ENCODE measurements around the gene GALNT9. TPM values are rescaled to one million over a fixed set of nuclear protein-coding genes. Genes with fewer than 3 reads are reported as not detected.

Gene GALNT9
- total RNA-seq, 6 donors from 2014 or later: 0.26 TPM; not detected in 5

- no peaks in the 10 kb centered on the region for H3K4me1 ChIP-seq
- DNase-seq (no peak), ATAC-seq (ENCODE audit: low FRiP score in 2 of 2) (no peak)
- no peaks in the 10 kb centered on the region for H3K36me3 ChIP-seq
- H3K27ac ChIP-seq: no peak overlapping the region
- no peaks in the 10 kb centered on the region for H3K9me3 ChIP-seq
- TF ChIP-seq CTCF (IDR thresholded peaks at IDR 0.05): no peak
- 74 to 80% methylated on average over 13 to 18 of the region's 18 CpGs for WGBS, 2 donors
- no peak overlapping the region for H3K4me3 ChIP-seq
- no peaks in the 10 kb centered on the region for H3K27me3 ChIP-seq
These were observed 78.1 kb downstream of the GALNT9 start for GRCh38 chr12:132251310-132251709.

GRCh38 chr12:132250707-132251106 lies 78.7 kb downstream of the GALNT9 start:
- H3K9me3 ChIP-seq: no peaks in the 10 kb centered on the region
- H3K4me3 ChIP-seq: no peak overlapping the region
- H3K36me3 ChIP-seq: no peaks in the 10 kb centered on the region
- H3K27ac ChIP-seq: no peak overlapping the region
- no peaks in the 10 kb centered on the region for H3K27me3 ChIP-seq
- peak in 1 of 2 donors; percentile 76 for DNase-seq
- no peak for TF ChIP-seq CTCF (IDR thresholded peaks at IDR 0.05)
- no peak for TF ChIP-seq POLR2A (IDR thresholded peaks at IDR 0.05)
- no peak for TF ChIP-seq EP300 (IDR thresholded peaks at IDR 0.05)
- no peak for TF ChIP-seq POLR2AphosphoS5 (IDR thresholded peaks at IDR 0.05)
- 93 to 94% methylated on average over 33 of the region's 33 CpGs for WGBS, 2 donors
- no peaks in the 10 kb centered on the region for H3K4me1 ChIP-seq
- no peak for ATAC-seq (ENCODE audit: low FRiP score in 2 of 2)

- Histone ChIP-seq H3K4me3 (no peak overlapping the region), H3K4me1 (no peaks in the 10 kb centered on the region), H3K27ac (no peak overlapping the region), H3K27me3 (no peaks in the 10 kb centered on the region), H3K36me3 (no peaks in the 10 kb centered on the region), H3K9me3 (no peaks in the 10 kb centered on the region)
- no peak for ATAC-seq (ENCODE audit: low FRiP score in 2 of 2)
- no peak for DNase-seq
- TF ChIP-seq CTCF (IDR thresholded peaks at IDR 0.05) (no peak), POLR2A (IDR thresholded peaks at IDR 0.05) (no peak), POLR2AphosphoS5 (IDR thresholded peaks at IDR 0.05) (no peak), EP300 (IDR thresholded peaks at IDR 0.05) (no peak)
- WGBS, 2 donors: 86 to 89% methylated on average over 21 to 36 of the region's 39 CpGs
These were observed 79.5 kb downstream of the GALNT9 start for GRCh38 chr12:132249689-132250478.

- H3K4me3 ChIP-seq: no peak overlapping the region
- DNase-seq: no peak
- ATAC-seq (ENCODE audit: low FRiP score in 2 of 2): no peak
These were observed 80.8 kb downstream of the GALNT9 start for GRCh38 chr12:132248453-132249167.

More at GRCh38 chr12:132248453-132249167, 80.8 kb downstream of the GALNT9 start:
- 66% methylated on average over 16 of the region's 16 CpGs for WGBS, 2 donors
- no peaks in the 10 kb centered on the region for H3K27me3 ChIP-seq
- no peaks in the 10 kb centered on the region for H3K4me1 ChIP-seq
- H3K27ac ChIP-seq: no peak overlapping the region
- H3K36me3 ChIP-seq: no peaks in the 10 kb centered on the region
- H3K9me3 ChIP-seq: no peaks in the 10 kb centered on the region
- TF ChIP-seq CTCF (IDR thresholded peaks at IDR 0.05): no peak
- TF ChIP-seq EP300 (IDR thresholded peaks at IDR 0.05): no peak
- no peak for TF ChIP-seq POLR2A (IDR thresholded peaks at IDR 0.05)
- no peak for TF ChIP-seq POLR2AphosphoS5 (IDR thresholded peaks at IDR 0.05)
